Spleen (tissue), 7 donors: Measurements from ENCODE around the gene PP2D1.

ENCODE experiments used
- POLR2A ChIP-seq, 3 donors: fragments of 450-650 bp; IDR thresholded peaks; one replicate each; pipeline ENCODE4 v1.5.1; 2017; ENCODE audit warnings: antibody characterized with exemption in 3 of 3, mild to moderate bottlenecking in 1 of 3
- TF ChIP-seq, protein P1 (sequence below), 11 experiments: fragments of 200-600 bp in 7 of 11; fragments of 450-650 bp in 4 of 11; sonication (generic) in 4 of 11; IDR thresholded peaks in 8 of 11; conservative IDR thresholded peaks in 3 of 11; 1 replicate in 7 of 11; 2 replicates in 4 of 11; pipeline versions ENCODE4 v1.4.0 to v1.8.0; 2016 to 2021; ENCODE audit warnings: antibody characterized with exemption in 11 of 11, inconsistent platforms in 4 of 11, mild to moderate bottlenecking in 1 of 11
- donor health status: DM: no; HTN: no; CAD: no; lungs with moderate emphysema.
- donor health status: DM: no; HTN: no; CAD: no.
- donor health status: DM: no; HTN: no; CAD: no.

DNA sequence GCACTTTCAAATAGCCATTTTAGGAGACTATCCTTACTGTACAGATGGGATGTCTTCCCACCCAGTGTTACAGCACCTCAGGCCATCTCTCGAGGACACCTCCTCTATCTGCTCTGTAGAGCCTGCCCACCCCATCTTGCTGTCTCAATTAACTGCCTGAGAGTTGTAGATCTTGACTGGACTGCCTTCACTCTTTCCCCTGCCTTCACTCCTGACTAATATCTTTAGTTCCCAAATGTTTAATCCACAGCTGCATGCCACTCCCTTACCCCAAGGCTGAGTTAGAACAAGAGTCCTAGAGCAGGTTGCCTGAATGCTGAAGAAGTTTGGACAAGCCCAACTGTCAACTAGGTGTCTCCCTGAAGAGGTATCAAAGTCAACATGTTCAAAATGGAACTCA is 1.3 kb upstream of the PP2D1 start:
- TF ChIP-seq POLR2A (IDR thresholded peaks at IDR 0.05) = no peak
- TF ChIP-seq, protein P1, sequence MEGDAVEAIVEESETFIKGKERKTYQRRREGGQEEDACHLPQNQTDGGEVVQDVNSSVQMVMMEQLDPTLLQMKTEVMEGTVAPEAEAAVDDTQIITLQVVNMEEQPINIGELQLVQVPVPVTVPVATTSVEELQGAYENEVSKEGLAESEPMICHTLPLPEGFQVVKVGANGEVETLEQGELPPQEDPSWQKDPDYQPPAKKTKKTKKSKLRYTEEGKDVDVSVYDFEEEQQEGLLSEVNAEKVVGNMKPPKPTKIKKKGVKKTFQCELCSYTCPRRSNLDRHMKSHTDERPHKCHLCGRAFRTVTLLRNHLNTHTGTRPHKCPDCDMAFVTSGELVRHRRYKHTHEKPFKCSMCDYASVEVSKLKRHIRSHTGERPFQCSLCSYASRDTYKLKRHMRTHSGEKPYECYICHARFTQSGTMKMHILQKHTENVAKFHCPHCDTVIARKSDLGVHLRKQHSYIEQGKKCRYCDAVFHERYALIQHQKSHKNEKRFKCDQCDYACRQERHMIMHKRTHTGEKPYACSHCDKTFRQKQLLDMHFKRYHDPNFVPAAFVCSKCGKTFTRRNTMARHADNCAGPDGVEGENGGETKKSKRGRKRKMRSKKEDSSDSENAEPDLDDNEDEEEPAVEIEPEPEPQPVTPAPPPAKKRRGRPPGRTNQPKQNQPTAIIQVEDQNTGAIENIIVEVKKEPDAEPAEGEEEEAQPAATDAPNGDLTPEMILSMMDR (IDR thresholded peaks at IDR 0.05 in 8 of 11, conservative IDR thresholded peaks at IDR 0.05 in 3 of 11) = no peak
